ENCODE results near the gene LRRTM3. TPM values are rescaled to one million over a fixed set of nuclear protein-coding genes. Genes with fewer than 3 reads are reported as not detected.

The LRRTM3 gene
- total RNA-seq, 3 donors from 2014 or later: not detected

DNA sequence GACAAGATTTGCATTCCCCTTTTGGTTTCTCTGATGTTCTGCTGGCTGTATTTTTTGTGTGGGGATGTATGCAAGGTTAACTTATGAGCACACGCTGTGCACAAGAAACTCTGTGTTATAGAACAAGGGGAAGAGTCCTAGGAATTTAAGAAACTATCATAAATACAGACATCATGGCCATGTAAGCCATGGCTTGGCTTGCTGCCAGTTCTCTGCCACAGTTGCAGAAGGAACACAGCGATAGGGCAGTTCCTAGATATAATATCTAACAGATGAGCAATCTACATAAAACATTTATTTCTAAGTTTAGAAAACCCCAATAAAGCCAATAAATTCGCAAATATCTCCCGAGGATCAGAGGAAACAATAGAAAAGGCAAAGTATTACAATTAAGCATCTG lies 153.3 kb downstream of the LRRTM3 start:
- intact Hi-C loops (cut with DNase I; ENCODE audit: low total_unique reads): no loop called here
- peaks cover 0 to 3% of the 10 kb centered on the region in 2 donors for H3K27me3 ChIP-seq
- TF ChIP-seq POLR2AphosphoS5 (IDR thresholded peaks at IDR 0.05): no peak
- no peak for TF ChIP-seq CTCF (IDR thresholded peaks at IDR 0.05)
- no peak for TF ChIP-seq POLR2A (IDR thresholded peaks at IDR 0.05)
- no peaks in the 10 kb centered on the region for H3K4me1 ChIP-seq
- H3K36me3 ChIP-seq: no peaks in the 10 kb centered on the region
- H3K4me3 ChIP-seq: no peak overlapping the region
- DNase-seq (ENCODE audit: low spot score in 2 of 2): no peak
- no peak overlapping the region for H3K27ac ChIP-seq
- no peaks in the 10 kb centered on the region for H3K9me3 ChIP-seq

- TF ChIP-seq POLR2A (IDR thresholded peaks at IDR 0.05): no peak
- no peak for TF ChIP-seq CTCF (IDR thresholded peaks at IDR 0.05)
- no peak for TF ChIP-seq POLR2AphosphoS5 (IDR thresholded peaks at IDR 0.05)
- Histone ChIP-seq H3K4me3 (no peak overlapping the region), H3K9me3 (no peaks in the 10 kb centered on the region), H3K4me1 (no peaks in the 10 kb centered on the region), H3K36me3 (no peaks in the 10 kb centered on the region), H3K27ac (no peak overlapping the region), H3K27me3 (no peaks in the 10 kb centered on the region)
- intact Hi-C loops (cut with DNase I; ENCODE audit: low total_unique reads): no loop called here
- no peak for DNase-seq (ENCODE audit: low spot score in 2 of 2)
These were observed 160.7 kb downstream of the LRRTM3 start for GRCh38 chr10:67086327-67087134.

- H3K4me1 ChIP-seq: no peaks in the 10 kb centered on the region
- no peak overlapping the region for H3K4me3 ChIP-seq
- H3K36me3 ChIP-seq: no peaks in the 10 kb centered on the region
- H3K27ac ChIP-seq: no peak overlapping the region
- H3K27me3 ChIP-seq: no peaks in the 10 kb centered on the region
- intact Hi-C loops (cut with DNase I; ENCODE audit: low total_unique reads): no loop called here
- no peaks in the 10 kb centered on the region for H3K9me3 ChIP-seq
- no peak for DNase-seq (ENCODE audit: low spot score in 2 of 2)
- TF ChIP-seq POLR2A (IDR thresholded peaks at IDR 0.05) (no peak), POLR2AphosphoS5 (IDR thresholded peaks at IDR 0.05) (no peak)
These were observed 161.2 kb downstream of the LRRTM3 start for GRCh38 chr10:67087135-67087425.

GRCh38 chr10:67088036-67088435 lies 162.2 kb downstream of the LRRTM3 start:
- TF ChIP-seq POLR2AphosphoS5 (IDR thresholded peaks at IDR 0.05): no peak
- TF ChIP-seq POLR2A (IDR thresholded peaks at IDR 0.05): no peak
- no peak for TF ChIP-seq CTCF (IDR thresholded peaks at IDR 0.05)
- no peaks in the 10 kb centered on the region for H3K36me3 ChIP-seq
- H3K9me3 ChIP-seq: no peaks in the 10 kb centered on the region
- no peak overlapping the region for H3K4me3 ChIP-seq
- H3K27me3 ChIP-seq: no peaks in the 10 kb centered on the region
- no peak for DNase-seq (ENCODE audit: low spot score in 2 of 2)
- no peaks in the 10 kb centered on the region for H3K4me1 ChIP-seq
- no peak overlapping the region for H3K27ac ChIP-seq
- intact Hi-C loops (cut with DNase I; ENCODE audit: low total_unique reads): no loop called here

DNA sequence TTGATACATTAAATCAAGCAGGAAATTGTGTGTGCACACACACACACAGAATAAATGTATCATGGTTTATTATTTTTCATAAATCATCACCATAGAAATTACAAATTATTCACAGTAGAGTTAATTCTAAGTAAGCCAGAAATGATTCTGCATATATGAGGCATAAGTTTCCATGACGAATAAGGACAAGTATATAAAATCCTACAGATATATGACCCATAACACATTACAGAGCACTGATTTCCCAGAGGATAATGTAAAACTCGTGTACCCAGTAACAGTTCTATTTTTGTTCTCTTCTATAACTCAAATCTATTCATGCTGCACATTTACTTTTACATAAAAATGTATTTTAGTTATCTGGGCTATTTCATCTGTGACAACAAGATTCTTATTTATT lies 169.7 kb downstream of the LRRTM3 start:
- no peak for DNase-seq (ENCODE audit: low spot score in 2 of 2)
- no peak overlapping the region for H3K27ac ChIP-seq

More for the DNA sequence above, 169.7 kb downstream of the LRRTM3 start:
- intact Hi-C loops (cut with DNase I; ENCODE audit: low total_unique reads): no loop called here
- no peaks in the 10 kb centered on the region for H3K36me3 ChIP-seq
- H3K27me3 ChIP-seq: no peaks in the 10 kb centered on the region
- H3K9me3 ChIP-seq: no peaks in the 10 kb centered on the region
- no peaks in the 10 kb centered on the region for H3K4me1 ChIP-seq
- TF ChIP-seq CTCF (IDR thresholded peaks at IDR 0.05) (no peak), POLR2AphosphoS5 (IDR thresholded peaks at IDR 0.05) (no peak), POLR2A (IDR thresholded peaks at IDR 0.05) (no peak)
- no peak overlapping the region for H3K4me3 ChIP-seq
